ENCODE data around the gene ORAI1. TPM values are rescaled to one million over a fixed set of nuclear protein-coding genes. Genes with fewer than 3 reads are reported as not detected.

ORAI1 gene
- 10 to 100 TPM in 5 of 6 donors, 1 to 10 TPM in 1; 7.3 to 48.2 (median 34.3) TPM for total RNA-seq

- H3K27ac ChIP-seq = peak within 1 kb of the TSS; percentile 90 to 99 (median 94)
- no peaks in the 10 kb centered on the region for H3K9me3 ChIP-seq
- peaks cover 43 to 54% (median 45%) of the 10 kb centered on the region in 4 donors for H3K4me1 ChIP-seq
- peak in 1 of 4 donors; percentile 16 for TF ChIP-seq EP300 (IDR thresholded peaks at IDR 0.05)
- peak; percentile 70 to 73 for TF ChIP-seq POLR2AphosphoS5 (IDR thresholded peaks at IDR 0.05)
- peak in 3 of 4 donors; percentile 70 to 91 (median 89) for TF ChIP-seq POLR2A (IDR thresholded peaks at IDR 0.05)
- peak; percentile 18 to 73 (median 60) for TF ChIP-seq CTCF (IDR thresholded peaks at IDR 0.05)
- H3K4me3 ChIP-seq = peak within 1 kb of the TSS; percentile 61 to 93 (median 70)
- peak; percentile 92 to 95 for ATAC-seq (ENCODE audit: low FRiP score in 2 of 2)
- no peaks in the 10 kb centered on the region for H3K27me3 ChIP-seq
- H3K36me3 ChIP-seq = no peaks in the 10 kb centered on the region
- WGBS, 2 donors = 3 to 6% methylated on average over 3 to 14 of the region's 92 CpGs
- peak; percentile 99 to 100 for DNase-seq
These were observed at the start of gene ORAI1 for GRCh38 chr12:121626087-121626852. ORAI1 (plus strand) TSS chr12:121626530.

GRCh38 chr12:121576851-121577391 lies 49.4 kb upstream of the ORAI1 start:
- H3K4me3 ChIP-seq = no peak overlapping the region
- no peaks in the 10 kb centered on the region for H3K27me3 ChIP-seq
- peaks cover 0 to 14% (median 4%) of the 10 kb centered on the region in 4 donors for H3K36me3 ChIP-seq
- H3K27ac ChIP-seq = peak overlapping the region in 3 of 4 donors; percentile 26 to 51 (median 49)
- TF ChIP-seq POLR2A (IDR thresholded peaks at IDR 0.05) (no peak), POLR2AphosphoS5 (IDR thresholded peaks at IDR 0.05) (no peak), EP300 (IDR thresholded peaks at IDR 0.05) (no peak), CTCF (IDR thresholded peaks at IDR 0.05) (no peak)
- no peaks in the 10 kb centered on the region for H3K9me3 ChIP-seq
- 58 to 59% methylated on average over 3 to 4 of the region's 4 CpGs for WGBS, 2 donors
- ATAC-seq (ENCODE audit: low FRiP score in 2 of 2) (no peak), DNase-seq (no peak)
- peaks cover 13 to 40% (median 36%) of the 10 kb centered on the region in 4 donors for H3K4me1 ChIP-seq

- DNase-seq (no peak), ATAC-seq (ENCODE audit: low FRiP score in 2 of 2) (no peak)
- Histone ChIP-seq H3K4me3 (peak overlapping the region in 1 of 4 donors; percentile 78), H3K27me3 (no peaks in the 10 kb centered on the region), H3K9me3 (no peaks in the 10 kb centered on the region), H3K4me1 (peaks cover 18 to 47% (median 41%) of the 10 kb centered on the region in 4 donors), H3K27ac (peak overlapping the region in 3 of 4 donors; percentile 51 to 91 (median 90)), H3K36me3 (peaks cover 0 to 14% (median 4%) of the 10 kb centered on the region in 4 donors)
- 90 to 94% methylated on average over 6 to 9 of the region's 10 CpGs for WGBS, 2 donors
- no peak for TF ChIP-seq POLR2A (IDR thresholded peaks at IDR 0.05)
- TF ChIP-seq POLR2AphosphoS5 (IDR thresholded peaks at IDR 0.05) = no peak
- TF ChIP-seq EP300 (IDR thresholded peaks at IDR 0.05) = no peak
- TF ChIP-seq CTCF (IDR thresholded peaks at IDR 0.05) = no peak
These were observed 48.7 kb upstream of the ORAI1 start for GRCh38 chr12:121577443-121578180.

- TF ChIP-seq EP300 (IDR thresholded peaks at IDR 0.05) (no peak), POLR2A (IDR thresholded peaks at IDR 0.05) (no peak), CTCF (IDR thresholded peaks at IDR 0.05) (no peak), POLR2AphosphoS5 (IDR thresholded peaks at IDR 0.05) (no peak)
- DNase-seq = peak in 1 of 2 donors; percentile 82
- no peaks in the 10 kb centered on the region for H3K27me3 ChIP-seq
- ATAC-seq (ENCODE audit: low FRiP score in 2 of 2) = peak in 1 of 2 donors; percentile 16
- H3K4me3 ChIP-seq = peak overlapping the region; percentile 52 to 78 (median 66)
- H3K36me3 ChIP-seq = peaks cover 0 to 14% (median 4%) of the 10 kb centered on the region in 4 donors
- peaks cover 21 to 52% (median 46%) of the 10 kb centered on the region in 4 donors for H3K4me1 ChIP-seq
- peak overlapping the region; percentile 77 to 91 (median 87) for H3K27ac ChIP-seq
- 50% methylated on average over 49 of the region's 77 CpGs; no CpG with 5 or more reads in 1 of the 2 donors for WGBS, 2 donors
- H3K9me3 ChIP-seq = no peaks in the 10 kb centered on the region
These were observed 47.8 kb upstream of the ORAI1 start for GRCh38 chr12:121578230-121579189.
